Nucleus accumbens (tissue), 56 donors: ENCODE data around the gene DNAJC11.
"Not testable (repeated sequence)": the region's sequence is repeated elsewhere in the genome, so short reads cannot be mapped to it uniquely, and the experiment has no call there.

Experiments
- DNase-seq, 56 donors: peaks; one replicate each; lab custom pipeline; 2025; lab: John Stamatoyannopoulos, UW

Gene DNAJC11, protein sequence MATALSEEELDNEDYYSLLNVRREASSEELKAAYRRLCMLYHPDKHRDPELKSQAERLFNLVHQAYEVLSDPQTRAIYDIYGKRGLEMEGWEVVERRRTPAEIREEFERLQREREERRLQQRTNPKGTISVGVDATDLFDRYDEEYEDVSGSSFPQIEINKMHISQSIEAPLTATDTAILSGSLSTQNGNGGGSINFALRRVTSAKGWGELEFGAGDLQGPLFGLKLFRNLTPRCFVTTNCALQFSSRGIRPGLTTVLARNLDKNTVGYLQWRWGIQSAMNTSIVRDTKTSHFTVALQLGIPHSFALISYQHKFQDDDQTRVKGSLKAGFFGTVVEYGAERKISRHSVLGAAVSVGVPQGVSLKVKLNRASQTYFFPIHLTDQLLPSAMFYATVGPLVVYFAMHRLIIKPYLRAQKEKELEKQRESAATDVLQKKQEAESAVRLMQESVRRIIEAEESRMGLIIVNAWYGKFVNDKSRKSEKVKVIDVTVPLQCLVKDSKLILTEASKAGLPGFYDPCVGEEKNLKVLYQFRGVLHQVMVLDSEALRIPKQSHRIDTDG

DNA sequence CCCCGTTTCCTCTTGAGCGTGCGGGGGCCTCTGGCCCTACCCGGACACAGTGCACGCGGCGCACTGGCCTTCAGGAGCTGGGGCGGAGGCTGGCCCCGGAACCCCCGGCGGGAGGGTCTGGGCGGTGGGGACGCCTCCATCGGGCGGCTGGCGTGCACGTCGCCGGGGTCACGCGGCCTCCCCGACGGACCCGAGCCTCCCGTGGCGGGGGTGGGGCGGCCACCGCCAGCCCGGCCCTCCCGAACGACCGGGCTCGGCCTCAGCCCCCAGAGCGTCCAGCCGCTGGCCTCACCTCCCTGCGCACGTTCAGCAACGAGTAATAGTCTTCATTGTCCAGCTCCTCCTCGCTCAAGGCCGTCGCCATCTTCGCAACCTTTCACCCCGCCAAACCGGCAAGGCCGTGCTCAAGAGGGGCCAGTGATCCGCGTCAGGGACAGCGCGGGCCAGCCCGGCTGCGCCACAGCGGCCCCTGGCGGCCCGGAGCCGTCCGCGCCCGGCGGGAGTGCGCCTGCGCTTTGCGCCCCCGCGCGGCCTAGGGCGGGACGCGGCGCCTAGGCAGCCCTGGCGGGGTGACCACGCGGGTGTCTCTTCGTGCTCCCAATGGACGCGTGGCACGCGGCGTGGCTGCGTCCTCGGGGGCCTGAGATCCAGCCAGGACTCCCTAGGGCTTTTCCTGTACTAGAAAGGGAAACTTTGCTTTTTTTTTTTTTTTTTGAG lies at the start of gene DNAJC11:
Gene DNAJC11, minus strand, starts transcription at position 380 of the 717 bp plus-strand sequence. Its CDS starts 16 bp downstream, at position 364.
- DNase-seq: peak; percentile 21 to 92 (median 83)

DNA sequence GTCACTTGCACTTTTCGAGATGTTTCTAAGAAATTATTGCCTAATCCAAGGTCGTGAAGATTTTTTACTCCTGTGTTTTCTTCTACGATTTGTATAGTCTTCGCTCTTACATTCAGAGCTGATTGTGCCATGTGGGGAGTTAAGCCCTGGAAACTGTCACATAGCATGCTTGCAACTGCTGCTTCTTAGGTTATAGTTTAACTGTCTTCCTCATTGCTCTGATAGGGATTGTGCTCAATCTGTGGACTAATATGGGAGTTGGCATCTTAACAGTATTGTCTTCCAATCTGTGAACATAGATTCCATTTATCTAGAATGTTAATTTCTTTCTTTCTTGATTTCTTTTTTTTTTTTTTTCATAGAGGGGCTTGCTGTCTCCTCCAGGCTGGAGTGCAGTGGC lies 48.9 kb upstream of the DNAJC11 start:
- no peak for DNase-seq

DNA sequence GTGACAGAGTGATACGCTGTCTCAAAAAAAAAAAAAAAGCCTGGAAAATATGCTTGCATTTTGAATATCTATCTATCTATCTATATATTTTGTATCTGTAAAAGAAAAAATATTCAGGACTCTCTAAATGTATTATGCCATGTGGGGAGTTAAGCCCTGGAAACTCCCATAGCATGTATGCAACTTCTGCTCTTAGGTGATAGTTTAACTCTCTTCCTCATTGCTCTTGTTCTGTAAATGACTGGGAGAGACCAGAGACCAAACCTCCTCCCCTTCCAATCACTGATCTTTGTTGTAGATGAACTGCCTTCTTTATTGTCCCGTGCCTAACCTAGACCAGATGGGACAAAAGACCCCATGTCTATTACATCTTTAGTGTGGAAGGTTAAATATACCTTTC lies 46.1 kb upstream of the DNAJC11 start:
- DNase-seq: no peak

DNA sequence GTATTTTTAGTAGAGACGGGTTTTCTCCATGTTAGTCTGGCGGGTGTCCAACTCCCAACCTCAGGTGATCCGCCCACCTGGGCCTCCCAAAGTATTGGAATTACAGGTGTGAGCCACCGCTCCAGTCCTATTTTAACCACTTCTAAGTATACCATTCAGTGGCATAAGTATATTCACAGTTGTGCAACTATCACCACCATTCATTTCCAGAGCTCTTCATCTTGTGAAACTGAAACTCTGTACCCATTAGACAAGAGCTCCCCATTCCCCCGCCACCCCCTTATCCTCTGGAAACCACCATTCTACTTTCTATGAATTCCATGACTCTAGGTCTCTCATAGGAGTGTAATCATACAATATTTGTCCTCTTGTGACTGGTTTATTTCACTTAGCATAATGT lies 43.5 kb upstream of the DNAJC11 start:
- no peak for DNase-seq

DNA sequence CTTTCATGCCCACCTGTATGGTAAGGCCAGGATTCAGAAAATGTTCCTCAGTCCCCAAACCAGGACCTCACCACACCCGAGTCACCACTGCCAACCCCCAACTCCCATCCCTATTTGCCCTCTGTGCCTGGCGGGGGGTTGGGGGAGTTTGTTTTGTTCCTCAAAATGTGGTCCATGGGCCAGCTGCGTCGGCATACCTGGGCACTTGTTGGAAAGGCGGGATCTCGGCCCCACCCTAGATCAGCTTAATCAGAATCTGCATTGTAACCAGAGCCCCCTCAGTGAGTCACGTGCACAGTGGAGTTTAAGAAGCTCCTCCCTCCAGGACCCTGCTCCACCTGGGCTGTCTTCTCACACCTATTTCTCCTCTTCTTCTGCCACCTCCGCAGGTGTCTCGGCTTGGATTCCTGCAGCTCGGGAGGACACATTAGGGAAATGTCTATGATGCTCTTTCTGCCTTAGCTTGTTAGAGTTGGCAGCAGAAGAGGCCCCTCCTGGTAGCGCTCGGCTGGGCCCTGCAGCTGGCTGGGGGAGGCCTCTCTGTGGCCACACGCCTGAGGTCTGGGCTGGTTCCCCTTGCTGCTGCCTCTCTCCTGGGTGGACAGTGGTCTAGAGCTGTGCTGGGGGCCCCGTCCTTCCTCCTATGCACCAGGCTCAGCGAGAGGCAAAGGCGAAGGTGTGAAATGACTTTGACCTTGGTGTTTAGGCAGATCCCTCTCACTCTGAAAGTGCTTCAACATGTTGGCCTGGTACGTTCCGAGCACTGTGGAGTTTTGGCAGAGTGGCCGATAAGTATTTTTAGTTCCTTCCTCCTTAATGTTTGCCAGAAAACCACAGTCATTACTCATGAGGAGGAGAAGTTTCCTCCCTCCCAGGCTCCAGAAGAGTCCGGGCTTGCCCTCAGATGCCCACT lies 41.8 kb upstream of the DNAJC11 start:
- DNase-seq: peak in 13 of 56 donors; percentile 4 to 30 (median 10)

DNA sequence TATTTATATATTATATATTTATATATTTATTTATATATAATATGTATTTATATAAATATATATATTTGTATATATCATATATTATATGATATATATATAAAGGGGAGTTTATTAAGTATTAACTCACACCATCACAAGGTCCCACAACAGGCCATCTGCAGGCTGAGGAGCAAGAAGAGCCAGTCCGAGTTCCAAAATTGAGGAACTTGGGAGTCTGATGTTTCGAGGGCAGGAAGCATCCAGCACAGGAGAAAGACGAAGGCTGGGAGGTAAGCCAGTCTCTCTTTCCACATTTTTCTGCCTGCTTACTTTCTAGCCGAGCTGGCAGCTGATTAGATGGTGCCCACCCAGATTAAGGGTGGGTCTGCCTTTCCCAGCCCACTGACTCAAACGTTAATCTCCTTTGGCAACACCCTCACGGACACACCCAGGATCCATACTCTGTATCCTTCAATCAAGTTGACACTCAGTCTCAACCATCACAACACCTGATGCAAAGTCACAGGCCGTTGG lies 41.1 kb upstream of the DNAJC11 start:
- not testable (repeated sequence) for DNase-seq

DNA sequence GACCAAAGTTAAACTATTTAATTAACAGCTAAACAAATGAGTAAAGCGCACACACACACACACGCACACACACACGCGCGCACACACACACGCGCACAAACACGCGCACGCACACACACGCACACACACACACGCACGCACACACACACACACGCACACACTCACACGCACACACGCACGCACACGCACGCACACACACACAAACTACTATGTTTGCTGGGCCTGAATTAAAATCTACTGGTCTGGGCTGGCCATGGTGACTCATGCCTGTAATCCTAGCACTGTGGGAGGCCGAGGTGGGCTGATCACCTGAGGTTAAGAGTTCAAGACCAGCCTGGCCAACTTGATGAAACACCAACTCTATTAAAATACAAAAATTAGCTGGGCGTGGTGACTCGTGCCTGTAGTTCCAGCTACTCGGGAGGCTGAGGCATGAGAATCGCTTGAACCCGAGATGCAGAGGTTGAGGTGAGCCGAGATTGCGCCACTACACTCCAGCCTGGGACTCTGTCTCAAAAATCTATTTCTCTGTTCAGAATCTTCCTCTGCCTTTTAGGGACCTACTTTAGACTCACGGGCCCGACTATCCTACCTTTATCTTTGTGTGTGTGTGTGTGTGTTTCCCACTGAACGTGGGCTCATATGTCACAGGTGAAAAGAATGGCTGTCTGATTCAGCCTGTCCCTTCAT lies 37.5 kb upstream of the DNAJC11 start:
- no peak for DNase-seq

DNA sequence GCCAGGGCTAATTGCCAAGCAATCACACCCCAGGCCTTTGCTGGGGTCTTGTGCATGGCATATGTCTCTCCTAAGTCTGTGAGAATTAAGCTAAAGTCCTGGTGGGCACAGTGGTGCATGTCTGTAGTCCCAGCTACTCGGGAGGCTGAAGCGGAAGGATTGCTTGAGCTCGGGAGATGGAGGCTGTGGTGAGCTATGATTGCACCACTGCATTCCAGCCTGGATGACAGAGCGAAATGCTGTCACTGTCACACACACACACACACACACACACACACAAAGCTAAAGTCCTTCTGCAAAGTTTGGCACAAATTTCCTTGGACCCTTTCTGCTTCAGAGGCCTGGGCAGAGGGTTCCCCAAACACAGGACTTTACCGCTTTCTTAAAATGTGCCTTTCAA lies 31.3 kb upstream of the DNAJC11 start:
- DNase-seq: no peak

DNA sequence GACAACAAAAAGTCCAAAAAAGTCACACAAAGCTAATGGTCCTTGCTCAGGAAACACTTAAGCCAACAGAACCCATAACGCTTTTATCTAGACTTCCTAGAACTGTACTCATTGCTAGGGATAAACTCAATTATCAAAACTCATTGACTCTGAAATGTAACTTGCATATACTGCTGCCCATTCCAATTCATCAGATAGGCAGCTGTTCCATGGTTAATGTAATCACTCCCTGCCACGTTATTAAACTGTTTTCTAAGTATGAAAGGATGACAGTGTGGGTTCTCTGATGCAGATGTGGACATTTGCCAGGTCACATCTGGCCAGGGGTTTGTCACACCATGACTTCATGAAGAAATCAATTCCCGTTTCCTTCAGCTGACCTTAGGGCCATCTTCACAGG lies 30.3 kb upstream of the DNAJC11 start:
- no peak for DNase-seq

DNA sequence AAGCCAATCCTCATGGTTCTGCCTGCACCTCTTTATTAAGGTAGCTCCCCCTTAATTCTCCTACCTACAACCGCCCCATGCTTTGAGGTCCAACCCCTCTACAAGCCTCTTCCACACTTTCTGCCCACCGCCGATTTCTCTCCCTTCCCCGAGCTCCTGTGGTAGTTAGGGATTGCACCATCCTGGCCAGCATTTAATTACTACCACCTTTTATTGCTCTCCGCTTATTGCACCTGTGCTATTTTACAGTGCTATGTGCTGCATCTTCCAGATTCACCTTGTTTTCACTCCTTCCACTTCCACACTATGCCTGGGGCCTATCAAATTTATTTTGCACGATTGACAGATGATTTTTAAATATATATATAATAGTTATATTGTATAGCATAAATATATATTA lies 29.3 kb upstream of the DNAJC11 start:
- no peak for DNase-seq

DNA sequence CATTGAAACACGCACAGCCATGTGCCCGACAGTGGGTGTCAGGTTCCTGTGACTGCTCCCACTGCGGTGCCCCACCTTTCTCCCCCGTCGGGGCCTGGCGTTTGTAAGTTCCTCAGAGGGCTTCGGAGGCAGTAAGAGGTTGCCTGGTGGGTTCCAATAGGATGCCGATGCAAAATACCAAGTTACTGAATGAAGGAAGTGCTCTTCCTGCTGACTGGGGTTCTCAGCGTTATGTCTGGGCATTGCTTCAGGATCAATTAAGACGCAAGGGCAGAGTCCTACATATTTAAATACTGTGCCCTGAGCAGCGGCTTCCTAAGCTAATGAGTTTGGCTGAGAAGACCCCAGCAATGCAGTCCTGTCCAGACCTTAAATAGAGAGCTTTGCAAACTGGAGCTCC lies 28.9 kb upstream of the DNAJC11 start:
- DNase-seq: no peak

DNA sequence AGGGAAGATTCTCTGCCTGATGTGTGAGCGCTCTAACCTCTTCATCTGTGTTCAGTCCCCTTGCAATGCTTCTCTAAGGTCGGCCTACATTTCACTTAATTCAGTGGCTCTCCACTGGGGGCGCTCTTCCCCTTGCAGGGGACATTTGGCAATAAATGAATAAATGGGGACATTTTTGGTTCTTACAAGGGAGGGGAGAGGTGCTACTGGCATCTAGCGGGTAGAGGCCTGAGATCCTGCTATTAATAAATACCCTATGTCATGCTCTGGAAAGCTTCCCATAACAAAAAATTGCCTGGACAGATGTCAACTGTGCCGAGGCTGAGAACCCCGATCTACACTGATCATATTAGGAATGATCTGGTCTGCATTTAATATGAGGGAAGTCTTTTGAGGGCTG lies 25.9 kb upstream of the DNAJC11 start:
- peak in 22 of 56 donors; percentile 2 to 44 (median 9) for DNase-seq

DNA sequence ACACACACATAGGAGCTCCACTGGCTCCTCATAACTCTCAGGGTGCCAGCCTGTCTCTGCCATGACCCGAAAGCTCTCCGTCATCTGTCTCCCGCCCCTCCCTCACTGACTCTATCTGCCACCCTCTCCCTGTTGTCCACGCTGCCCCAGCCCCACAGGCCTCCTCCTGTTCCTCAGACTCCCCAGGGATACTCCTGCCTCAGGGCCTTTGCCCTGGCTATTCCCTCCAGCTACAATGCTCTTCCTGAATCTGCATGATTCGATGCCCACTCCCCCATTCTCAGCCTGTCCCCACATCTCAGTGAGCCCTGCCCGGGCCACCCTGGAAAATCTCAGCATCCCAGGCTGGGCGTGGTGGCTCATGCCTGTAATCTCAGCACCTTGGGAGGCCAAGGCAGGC lies 24.6 kb upstream of the DNAJC11 start:
- DNase-seq: no peak

DNA sequence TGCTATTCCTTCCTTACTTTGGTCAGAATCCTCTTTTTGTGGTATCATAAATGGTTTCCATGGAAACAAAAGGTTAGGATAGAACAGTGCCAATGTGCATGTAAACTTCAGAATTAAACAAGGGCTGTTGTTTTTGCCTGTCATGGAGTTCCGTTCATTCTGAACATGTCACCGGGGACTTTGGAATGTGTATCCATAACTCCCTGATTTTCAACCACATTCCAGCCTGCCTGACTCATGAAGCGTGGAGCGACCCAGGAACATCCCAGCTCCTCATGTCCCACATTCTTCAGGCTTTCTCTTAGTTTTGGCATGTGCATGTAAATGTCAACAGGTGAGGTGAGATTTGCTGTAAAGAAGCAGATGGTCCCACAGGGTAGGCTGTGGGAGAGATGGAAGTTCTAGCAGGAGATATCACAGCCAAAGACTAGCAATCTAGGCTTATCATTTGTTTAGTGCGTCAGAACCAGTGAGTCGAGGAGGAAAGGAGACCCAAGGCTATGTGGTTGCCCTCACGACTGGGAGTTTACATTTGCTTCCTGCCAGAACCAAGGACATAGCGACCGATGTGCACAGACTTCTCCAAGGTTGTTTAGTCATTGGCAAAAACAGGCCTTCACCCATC lies 23.0 kb upstream of the DNAJC11 start:
- no peak for DNase-seq

DNA sequence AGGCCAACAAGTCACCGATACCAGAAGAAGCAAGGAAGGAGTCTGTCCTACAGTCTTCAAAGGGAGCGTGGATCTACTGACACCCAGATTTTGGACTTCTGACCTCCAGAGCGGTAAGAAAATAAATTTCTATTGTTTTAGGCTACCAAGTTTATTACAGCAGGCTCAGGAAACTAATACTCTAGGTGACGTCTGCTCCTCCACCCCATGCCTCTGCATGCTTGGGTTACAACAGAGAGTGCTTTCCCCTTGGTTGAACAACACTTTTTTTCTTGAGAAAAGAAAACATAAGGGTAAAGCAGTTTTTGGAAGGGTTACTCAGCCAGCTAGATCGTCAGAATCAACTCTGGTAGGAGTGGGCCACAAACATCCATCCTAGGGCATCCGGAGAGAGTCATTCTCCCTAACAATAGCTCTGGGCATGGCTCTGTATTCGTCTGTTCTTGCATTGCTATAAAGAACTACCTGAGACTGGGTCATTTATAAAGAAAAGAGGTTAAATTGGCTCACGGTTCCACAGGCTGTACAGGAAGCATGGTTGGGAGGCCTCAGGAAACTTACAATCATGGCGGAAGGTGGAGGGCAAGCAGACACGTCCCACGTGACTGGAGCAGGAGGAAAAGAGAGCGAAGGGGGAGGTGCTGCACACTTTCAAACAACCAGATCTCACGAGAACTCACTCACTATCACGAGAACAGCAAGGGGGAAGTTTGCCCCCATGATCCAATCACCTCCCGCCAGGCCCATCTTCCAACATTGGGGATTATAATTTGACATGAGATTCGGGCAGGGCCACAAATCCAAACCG lies 22.2 kb upstream of the DNAJC11 start:
- DNase-seq: no peak

DNA sequence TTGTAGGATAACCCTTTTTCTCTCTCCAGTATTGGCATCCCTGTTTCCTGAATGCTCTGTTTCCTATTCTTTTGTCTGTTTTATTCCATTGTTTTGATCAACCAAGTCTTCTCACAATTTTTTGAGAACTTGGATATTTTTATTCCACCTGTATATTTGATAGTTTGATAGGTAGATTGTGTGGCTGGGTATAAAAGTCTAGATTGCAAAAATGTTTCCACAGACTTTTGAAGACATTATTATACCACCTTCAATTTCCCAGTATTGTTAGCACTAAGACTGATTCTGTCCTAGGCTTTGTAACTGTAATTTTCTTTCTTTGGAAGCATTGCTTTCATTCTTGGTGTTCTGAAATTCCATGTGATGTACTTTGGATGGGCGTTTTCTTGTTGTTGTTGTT lies 9.6 kb upstream of the DNAJC11 start:
- no peak for DNase-seq

DNA sequence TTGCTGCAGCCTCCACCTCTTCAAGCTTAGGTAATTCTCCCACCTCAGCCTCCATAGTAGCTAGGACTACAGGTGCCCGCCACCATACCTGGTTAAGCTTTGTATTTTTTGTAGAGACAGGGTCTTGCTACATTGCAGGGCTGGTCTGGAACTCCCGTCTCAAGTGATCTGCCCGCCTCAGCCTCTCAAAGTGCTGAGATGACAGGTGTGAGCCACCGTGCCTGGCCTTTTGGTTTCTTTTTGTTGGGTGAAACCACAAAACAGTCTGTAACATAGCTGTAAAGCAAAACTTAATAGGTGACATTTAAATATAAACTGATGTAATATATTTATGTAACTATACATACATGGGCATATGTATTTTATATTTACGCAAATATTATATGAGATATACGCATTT lies 3.1 kb upstream of the DNAJC11 start:
- no peak for DNase-seq

DNA sequence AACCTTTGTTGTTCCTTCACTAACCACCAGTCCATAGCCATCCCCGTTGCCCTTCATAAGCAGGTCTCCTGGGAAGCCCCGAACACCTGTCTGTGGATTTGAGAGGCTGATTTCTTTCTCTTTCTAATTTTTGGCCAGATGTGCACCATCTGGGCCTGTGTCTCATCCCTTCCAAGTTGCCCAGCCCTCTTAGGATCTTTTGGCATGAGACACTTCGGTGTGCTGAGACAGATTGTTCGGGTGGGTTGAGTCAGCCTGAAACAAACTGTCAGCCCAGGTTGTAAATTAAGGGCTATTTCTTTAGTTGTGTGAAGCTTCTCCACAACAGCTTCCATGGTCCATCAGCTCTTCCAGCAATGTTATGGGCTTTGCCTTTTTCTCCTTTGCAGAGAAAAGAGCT lies 1.4 kb upstream of the DNAJC11 start:
- DNase-seq: no peak
